Measurements from ENCODE around the gene CLHC1. TPM values are rescaled to one million over a fixed set of nuclear protein-coding genes. Genes with fewer than 3 reads are reported as not detected.
"Not testable (repeated sequence)": the region's sequence is repeated elsewhere in the genome, so short reads cannot be mapped to it uniquely, and the experiment has no call there.

Gene CLHC1
- total RNA-seq, 1 donor from 2014 or later = 9.4 TPM

DNA sequence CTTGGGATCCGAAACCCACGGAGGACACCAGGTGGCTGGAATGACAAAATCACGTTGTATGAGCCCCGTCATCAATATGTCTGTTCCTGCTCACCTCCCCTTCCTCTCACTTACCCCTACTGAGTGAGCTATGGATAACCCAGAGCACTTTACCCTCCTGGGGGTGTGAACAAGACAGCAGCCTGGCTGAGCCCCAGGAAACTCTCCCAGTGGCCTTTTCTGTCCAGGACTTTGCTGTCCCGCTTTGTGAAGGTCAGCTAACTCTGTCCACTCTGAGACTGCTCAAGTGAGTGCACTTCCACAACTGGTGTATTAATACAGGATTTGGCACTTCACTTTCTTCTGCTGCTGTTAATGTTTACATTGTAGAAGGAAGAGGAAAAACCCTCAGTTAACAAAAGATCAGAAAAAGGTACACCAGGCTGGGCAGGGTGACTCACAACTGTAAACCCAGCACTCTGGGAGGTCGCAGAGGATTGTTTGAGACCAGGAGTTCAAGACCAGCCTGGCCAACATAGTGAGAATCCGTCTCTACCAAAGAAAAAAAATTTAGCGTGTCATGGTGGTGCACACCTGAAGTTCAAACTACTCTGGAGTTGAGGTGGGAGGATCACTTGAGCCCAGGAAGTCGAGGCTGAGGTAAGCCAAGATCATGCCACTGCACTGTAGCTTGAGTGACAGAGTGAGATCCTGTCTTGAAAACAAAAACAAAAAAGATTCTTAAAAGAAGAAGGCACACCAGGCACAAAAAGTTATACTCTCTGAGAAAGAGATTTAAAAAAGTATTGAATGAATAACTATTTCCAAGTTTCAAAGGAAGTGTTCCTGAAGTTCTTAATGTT is 90.3 kb downstream of the CLHC1 start:
- ATAC-seq (no peak), DNase-seq (no peak)
- intact Hi-C loops (cut with micrococcal nuclease) = no loop called here

DNA sequence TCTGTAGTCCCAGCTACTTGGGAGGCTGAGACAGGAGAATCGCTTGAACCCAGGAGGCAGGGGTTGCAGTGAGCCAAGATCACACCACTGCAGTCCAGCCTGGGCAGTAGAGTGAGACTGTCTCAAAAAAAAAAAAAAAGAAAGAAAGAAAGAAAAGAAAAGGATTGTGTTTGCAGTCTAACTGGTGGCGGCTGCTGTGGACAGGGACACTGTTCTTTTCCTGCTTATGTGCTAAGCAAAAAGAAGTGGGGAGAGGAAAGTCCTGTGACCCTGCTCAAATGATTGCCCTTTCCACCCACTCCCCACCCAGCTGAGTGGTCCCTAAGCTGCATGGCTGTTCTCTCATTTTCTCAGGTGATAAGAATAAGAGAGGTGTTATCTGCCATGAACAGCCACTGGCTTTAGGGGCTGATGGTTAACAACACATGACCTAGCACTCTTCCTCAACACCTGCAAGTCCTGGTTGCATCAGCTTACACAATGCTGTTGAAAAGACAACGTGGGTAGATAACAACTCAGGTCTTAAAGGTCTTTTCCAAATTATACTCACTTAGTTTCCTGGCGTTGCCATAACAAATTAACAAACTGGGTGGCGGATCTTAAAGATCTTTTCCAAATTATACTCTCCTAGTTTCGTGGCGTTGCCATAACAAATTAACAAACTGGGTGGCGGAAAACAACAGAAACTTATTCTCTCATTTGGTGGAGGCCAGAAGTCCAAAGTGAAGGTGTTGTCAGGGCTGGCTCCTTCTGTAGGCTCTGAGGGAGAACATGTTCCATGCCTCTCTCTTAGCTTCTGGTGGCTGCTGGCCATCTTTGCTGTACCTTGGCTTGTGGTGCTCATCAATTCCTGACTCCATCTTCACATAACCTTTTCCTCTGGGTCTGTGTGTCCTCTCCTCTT is 91.5 kb downstream of the CLHC1 start:
- ATAC-seq (no peak), DNase-seq (no peak)
- intact Hi-C loops (cut with micrococcal nuclease) = no loop called here

DNA sequence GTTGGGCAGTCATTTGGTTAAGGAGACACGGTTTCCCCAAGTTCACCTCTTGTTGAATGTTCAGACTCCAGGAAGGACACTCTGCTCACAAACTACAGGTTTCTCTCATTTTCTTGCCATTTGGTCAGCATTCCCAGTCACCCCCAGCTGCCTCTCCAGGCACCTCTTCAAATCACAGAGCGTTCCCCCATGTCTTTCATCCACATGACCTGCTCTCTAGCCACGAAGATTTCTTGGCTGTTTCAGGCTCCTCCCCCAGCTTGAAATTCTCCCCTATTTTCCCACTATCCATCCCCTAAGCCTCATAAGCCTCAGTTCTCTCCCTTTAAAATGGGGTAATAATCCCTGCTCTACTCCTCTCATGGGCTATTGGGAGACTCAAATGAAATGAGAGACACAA is 92.8 kb downstream of the CLHC1 start:
- intact Hi-C loops (cut with micrococcal nuclease) = no loop called here
- DNase-seq (no peak), ATAC-seq (no peak)

DNA sequence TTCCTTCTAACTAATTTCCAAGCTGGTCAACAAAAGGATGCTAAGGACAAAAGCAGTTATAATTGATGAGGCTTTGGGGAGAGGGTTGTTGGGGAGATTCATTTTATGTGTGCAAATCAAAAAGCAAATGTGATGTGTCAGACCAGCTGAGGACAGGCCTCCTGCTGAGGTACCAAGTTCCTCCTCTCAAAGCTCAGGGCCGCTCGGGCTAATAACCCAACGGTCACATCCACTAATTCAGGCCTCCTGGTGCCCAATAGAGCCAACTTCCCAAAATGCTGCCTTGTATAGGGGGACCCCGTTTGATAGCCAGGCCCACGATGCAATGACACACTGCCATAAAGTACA is 93.2 kb downstream of the CLHC1 start:
- no peak for DNase-seq
- intact Hi-C loops (cut with micrococcal nuclease) = no loop called here
- ATAC-seq = no peak

DNA sequence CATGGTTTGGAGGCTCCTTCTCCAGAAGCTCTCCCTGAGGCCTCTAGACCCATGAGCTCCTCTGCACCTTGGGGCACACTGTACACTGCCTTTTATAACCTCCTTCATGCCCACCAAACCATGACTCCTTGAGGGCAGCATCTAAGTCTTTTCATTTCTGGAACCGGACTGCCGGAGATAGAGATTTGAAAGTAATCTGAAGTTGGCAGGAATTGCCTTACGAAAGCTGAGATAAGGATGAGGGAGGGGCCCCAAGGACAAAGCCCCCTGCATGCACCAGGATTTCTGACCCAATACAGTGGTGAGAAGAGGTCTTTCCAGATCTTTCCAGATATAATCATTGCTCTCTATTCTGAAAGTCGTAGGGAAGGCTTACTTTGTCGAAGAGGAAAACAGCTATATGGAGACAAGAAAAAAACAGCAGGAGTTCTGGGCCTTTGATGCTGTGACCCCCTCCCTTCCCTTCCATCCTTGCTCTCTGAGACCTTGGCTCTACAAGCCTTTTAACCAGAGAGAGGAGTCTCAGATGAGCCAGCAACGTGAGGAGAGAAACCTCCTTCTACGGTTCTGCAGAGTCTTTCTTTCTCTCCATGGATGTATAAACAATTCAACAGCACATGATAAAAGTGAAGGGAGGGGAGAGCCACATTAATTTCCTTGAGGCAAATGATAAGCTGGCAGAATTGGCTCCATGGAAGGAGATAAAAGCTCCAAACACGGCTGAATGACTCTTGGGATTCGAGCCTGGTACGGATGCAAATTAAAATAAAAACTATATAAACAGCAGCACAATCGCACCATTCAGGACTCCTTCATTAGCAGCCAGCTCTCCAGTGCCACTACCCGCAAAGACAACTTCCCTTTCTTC is 93.8 kb downstream of the CLHC1 start:
- no peak for DNase-seq
- no peak for ATAC-seq
- intact Hi-C loops (cut with micrococcal nuclease) = no loop called here

DNA sequence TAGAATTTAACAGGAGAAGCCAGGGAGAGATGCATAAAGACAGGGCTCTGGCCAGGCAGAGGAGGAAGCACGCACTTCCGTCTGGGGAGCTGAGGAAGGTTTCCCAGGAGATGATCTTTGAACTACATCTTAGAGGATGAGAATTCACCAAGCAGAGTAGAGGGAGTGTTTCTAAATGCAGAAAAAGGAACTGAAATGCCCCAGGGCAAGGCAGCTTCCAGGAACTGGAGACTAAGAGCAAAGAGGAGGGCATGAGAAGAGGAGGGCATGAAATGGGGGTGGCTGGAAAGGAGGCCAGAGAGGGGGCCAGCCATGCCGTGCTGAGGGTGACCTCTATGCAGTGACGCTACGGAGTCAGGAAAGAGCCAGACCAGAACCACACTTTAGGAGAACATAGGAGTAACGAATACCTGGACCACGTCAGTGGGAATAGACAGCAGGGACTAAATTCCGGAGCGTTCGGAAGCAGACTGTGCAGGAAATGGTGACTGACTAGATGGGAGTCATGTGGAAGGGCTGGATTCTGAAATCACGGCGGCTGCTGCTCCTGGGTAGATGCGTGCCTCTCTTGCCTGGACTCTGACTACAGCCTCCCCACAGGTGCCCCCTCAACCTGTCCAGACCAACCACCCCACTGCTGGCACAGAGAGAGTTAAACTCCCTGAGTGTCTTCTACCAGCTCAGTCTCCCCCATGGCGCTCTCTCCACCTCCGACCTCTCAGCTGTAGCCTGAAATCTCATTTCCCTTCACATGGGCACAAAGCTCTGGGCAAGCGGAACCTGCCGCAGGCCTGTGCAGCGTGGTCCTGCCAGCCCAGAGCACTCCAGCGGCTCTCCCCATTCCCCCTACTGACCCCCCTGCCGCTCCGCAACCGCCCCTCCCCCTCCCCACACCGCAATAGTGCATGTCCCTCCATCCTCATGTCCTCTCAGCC is 94.8 kb downstream of the CLHC1 start:
- DNase-seq = peak; percentile 30
- intact Hi-C loops (cut with micrococcal nuclease) = no loop called here
- ATAC-seq = peak; percentile 54

DNA sequence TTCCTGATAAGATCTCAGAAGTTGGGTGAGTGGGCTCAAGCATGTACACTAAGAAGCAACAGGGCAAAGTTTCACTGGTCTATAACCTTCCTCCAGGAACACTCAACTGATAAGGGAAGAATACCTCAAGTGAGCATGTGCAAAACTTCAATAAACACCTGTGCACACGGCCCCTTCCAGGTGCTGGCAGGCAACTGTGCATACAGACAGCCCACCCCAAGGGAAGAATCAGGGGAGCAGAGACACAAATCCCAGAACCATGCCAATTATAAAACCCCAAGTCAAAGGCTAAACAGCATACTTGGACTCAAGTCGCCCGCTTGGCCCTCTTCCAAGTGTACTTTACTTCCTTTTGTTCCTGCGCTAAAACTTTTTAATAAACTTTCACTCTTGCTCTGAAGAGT is 96.0 kb downstream of the CLHC1 start:
- intact Hi-C loops (cut with micrococcal nuclease) = no loop called here
- DNase-seq (no peak), ATAC-seq (no peak)

DNA sequence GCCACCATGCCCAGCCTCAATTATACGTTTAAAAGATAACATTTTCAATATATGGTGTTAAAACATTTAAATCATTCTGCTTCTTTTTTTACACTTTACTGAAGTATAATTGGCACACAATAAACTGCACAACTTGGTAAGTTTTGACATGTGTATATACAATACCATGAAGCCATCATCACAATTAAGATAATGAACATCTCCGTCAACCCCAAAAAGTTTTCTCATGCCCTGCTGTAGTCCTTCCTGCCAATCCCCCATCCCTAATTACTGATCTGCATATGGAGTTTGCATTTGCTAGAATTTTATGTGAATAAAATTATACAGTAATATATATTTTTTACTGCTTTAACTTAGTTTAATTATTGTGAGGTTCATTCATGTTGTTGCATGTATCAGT is 96.6 kb downstream of the CLHC1 start:
- ATAC-seq (no peak), DNase-seq (no peak)
- intact Hi-C loops (cut with micrococcal nuclease) = no loop called here

DNA sequence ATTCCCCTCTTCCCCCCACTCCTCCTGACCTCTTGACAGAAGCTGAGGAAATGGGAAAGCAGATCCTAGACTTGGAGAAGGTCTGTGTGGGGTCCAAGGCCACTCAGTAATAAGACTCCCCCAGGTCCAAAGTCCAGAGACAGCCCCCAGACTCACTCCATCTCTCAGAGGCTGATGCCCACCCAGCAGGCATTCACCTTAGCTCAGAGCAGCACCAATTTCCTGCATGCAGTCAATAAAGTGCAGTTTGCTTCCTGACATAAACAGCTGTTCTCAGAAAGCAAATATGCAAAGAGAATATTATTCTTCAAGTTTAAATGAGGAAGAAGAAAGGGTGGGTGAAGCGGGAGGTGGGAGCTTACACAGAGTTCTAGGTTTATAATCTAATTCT is 97.8 kb downstream of the CLHC1 start:
- ATAC-seq (no peak), DNase-seq (no peak)
- intact Hi-C loops (cut with micrococcal nuclease) = no loop called here

DNA sequence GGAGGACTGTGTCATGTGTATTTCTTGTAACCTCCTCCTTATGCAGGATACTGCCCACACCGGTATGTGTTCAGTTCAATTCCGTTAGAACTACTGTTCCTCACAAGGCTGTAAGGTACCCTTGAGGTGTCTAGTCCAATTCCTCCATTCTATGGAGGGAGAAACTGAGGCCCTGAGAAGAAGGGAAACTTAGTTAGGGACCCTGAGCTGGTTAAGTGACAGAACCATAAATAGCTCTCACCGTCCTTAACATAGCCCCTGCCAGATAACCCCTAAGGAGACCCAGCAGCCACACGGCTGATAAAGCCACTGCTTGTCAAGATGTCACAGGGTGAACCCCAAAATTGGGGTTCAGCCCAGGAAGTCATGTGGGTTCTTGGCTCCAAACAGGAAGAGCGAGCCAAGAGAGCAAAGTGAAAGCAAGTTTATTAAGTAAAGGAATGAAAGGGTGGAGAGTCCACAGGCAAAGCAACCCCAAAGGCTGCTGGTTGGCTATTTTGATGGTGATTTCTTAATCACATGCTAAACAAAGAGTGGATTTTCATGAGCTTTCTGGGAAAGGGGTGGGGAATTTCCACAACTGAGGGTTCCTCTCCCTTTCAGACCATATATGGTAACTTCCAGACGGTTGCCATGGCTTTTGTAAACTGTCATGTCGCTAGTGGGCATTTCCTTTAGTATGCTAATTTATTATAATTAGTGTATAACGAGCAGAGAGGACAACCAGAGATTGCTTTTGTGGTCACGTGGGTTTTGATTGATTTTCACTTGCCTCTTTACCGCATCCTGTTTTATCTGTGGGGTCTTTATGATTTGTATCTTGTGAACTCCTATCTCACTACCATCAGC is 98.4 kb downstream of the CLHC1 start:
- DNase-seq (no peak), ATAC-seq (peak; percentile 81)
- intact Hi-C loops (cut with micrococcal nuclease) = no loop called here

DNA sequence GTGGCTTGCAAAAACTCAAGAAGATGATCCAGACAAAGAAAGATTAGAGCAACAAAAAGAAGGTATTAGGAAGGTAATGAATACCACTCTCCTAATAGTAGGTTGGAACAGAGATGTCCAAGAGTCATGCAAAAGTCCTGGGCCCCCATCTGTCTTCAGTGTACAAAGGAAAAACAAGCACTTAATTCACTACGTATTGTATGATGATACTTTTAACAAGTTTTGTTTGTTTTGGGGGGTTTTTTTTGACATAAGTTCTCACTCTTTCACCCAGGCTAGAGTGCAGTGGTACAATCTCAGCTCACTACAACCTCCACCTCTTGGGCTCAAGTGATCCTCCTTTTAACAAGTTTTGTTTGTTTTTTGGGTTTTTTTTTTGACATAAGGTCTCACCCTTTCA is 101.2 kb downstream of the CLHC1 start:
- intact Hi-C loops (cut with micrococcal nuclease) = no loop called here
- no peak for ATAC-seq

DNA sequence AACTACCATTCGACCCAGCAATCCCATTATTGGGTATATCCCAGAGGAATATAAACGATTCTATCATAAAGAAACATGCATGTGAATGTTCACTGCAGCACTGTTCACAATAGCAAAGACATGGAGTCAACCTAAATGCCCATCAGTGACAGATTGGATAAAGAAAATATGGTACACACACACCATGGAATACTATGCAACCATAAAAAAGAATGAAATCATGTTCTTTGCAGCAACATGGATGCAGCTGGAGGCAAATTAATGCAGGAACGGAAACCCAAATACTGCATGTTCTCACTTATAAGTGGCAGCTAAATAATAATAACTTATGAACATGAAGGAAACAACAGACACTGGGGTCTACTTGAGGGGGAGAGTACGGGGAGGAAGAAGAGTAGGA is 105.5 kb downstream of the CLHC1 start:
- DNase-seq; ATAC-seq; intact Hi-C loops (cut with micrococcal nuclease): not testable (repeated sequence)

More for the DNA sequence above, 101.2 kb downstream of the CLHC1 start:
- no peak for DNase-seq

Other genes with a start within 250 kb of the CLHC1 start
- 43.5 TPM for gene RTN4, start 181.8 kb downstream of the CLHC1 start, total RNA-seq
- 425 TPM for gene RPS27A, start 395 bp upstream of the CLHC1 start, total RNA-seq
- 52.2 TPM for gene MTIF2, start 36.9 kb upstream of the CLHC1 start, total RNA-seq
- gene CCDC88A, start 187.6 kb upstream of the CLHC1 start, total RNA-seq = 15.8 TPM

Measured in left ventricle myocardium superior (tissue), 1 donor.